HG03354 (cell line): ENCODE results near the gene ERO1A.

Experiments used
- ATAC-seq: cut with Tn5 transposase; IDR thresholded peaks from one replicate; pipeline ENCODE4 v1.9.1; 2021; ENCODE audit warnings: mild to moderate bottlenecking; ENCODE audit not compliant: unreplicated experiment, poor library complexity, severe bottlenecking

The ERO1A gene

DNA sequence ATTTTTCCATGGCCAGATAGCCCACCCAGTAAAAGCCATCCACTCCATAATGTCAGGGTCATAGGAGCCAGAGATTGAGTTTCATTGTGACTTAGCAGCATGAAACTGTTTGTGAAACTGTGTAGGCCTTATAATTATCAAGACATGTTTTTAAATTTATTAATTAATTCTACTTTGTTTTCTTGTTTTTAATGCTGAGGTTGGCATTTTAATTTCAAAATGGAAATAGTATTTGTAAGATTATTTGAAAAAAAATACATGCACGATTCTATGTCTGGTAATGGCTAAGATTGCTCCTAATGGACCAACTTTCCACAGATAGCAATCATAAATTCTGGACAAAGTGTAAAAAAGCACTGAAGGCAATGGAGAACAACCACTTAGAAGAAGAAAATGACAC is 75.7 kb downstream of the ERO1A start:
- ATAC-seq = no peak

DNA sequence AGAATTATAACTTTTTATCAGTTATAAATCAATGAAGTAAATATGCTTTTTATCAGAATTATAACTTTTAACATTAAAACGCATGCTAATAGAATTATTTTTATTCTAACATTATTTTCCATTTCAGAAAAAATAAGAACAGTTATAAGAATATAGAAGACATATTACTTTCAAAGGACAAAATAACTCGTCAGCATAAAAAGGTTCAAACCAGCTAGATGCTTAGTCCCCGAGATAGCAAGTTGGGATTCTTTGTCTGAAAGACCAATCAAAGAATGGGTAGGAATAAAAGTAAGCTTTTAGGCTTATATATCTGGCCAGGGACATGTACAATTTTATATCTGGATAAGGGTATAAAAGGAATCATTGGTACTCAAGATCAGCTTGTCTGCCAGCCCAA is 76.8 kb downstream of the ERO1A start:
- no peak for ATAC-seq

GRCh38 chr14:52610187-52610586 is 85.2 kb downstream of the ERO1A start:
- ATAC-seq = no peak

GRCh38 chr14:52609445-52610044 is 85.8 kb downstream of the ERO1A start:
- ATAC-seq = no peak

GRCh38 chr14:52607061-52607460 is 88.3 kb downstream of the ERO1A start:
- no peak for ATAC-seq

GRCh38 chr14:52602131-52602530 is 93.2 kb downstream of the ERO1A start:
- no peak for ATAC-seq

GRCh38 chr14:52599974-52600373 is 95.4 kb downstream of the ERO1A start:
- no peak for ATAC-seq

GRCh38 chr14:52598568-52598967 is 96.8 kb downstream of the ERO1A start:
- ATAC-seq = no peak

GRCh38 chr14:52596861-52597260 is 98.5 kb downstream of the ERO1A start:
- ATAC-seq = no peak

DNA sequence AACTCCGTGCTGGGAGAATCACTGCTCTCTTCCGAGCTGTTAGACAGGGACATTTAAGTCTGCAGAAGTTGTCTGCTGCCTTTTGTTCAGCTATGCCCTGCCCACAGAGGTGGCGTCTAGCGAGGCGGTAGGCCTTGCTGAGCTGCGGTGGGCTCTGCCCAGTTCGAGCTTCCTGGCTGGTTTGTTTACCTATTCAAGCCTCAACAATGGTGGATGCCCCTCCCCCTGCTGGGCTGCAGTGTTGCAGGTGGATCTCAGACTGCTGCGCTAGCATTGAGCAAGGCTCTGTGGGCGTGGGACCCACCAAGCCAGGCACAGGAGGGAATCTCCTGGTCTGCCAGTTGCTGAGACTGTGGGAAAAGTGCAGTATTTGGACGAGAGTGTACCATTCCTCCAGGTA is 99.0 kb downstream of the ERO1A start:
- no peak for ATAC-seq

GRCh38 chr14:52590318-52590717 is 105.0 kb downstream of the ERO1A start:
- no peak for ATAC-seq
